Loucy (cell line): ENCODE data around the gene GLRX2.

Experiments
- CTCF ChIP-seq: fragments of 200-600 bp; sonication (generic); conservative IDR thresholded peaks from 2 replicates; pipeline ENCODE4 v1.5.1; 2014; ENCODE audit warnings: mild to moderate bottlenecking, antibody characterized with exemption, low read length
- EZH2phosphoT487 ChIP-seq: fragments of 200-600 bp; IDR thresholded peaks from 2 replicates; pipeline ENCODE4 v1.6.1; 2018; ENCODE audit warnings: antibody characterized with exemption, mild to moderate bottlenecking, moderate library complexity, borderline replicate concordance

GRCh38 chr1:193125369-193125768 is 20.2 kb upstream of the GLRX2 start:
- TF ChIP-seq EZH2phosphoT487 (no peak), CTCF (no peak)
